Transverse colon (tissue), 3 donors: ENCODE results near the gene PTPRQ.

Experiments
- CTCF ChIP-seq, 5 experiments: fragments of 200-600 bp in 3 of 5; fragments of 450-650 bp in 2 of 5; sonication (generic) in 3 of 5; IDR thresholded peaks; 1 replicate in 2 of 5; 2 replicates in 3 of 5; pipeline ENCODE4 v1.5.1; 2016 to 2017; ENCODE audit warnings: antibody characterized with exemption in 5 of 5, inconsistent platforms in 3 of 5, mild to moderate bottlenecking in 2 of 5, moderate library complexity in 1 of 5
- EP300 ChIP-seq: sonication (generic); formaldehyde crosslinking; IDR thresholded peaks from one replicate; pipeline ENCODE4 v1.6.1; 2017; ENCODE audit warnings: antibody characterized with exemption, low read depth
- POLR2A ChIP-seq: fragments of 450-650 bp; IDR thresholded peaks from one replicate; pipeline ENCODE4 v1.6.1; 2016; ENCODE audit warnings: antibody characterized with exemption, mild to moderate bottlenecking, moderate library complexity

GRCh38 chr12:80710727-80711449 lies 266.9 kb downstream of the PTPRQ start:
- TF ChIP-seq CTCF (IDR thresholded peaks at IDR 0.05) = no peak
- TF ChIP-seq POLR2A = no peak
- TF ChIP-seq EP300 = no peak
